Gastroesophageal sphincter (tissue), 3 donors: ENCODE results near the gene HNRNPD.

ENCODE experiments used
- EP300 ChIP-seq: sonication (generic); formaldehyde crosslinking; IDR thresholded peaks from one replicate; pipeline ENCODE4 v1.6.1; 2017; ENCODE audit warnings: antibody characterized with exemption, mild to moderate bottlenecking
- POLR2A ChIP-seq, 2 donors: fragments of 450-650 bp; IDR thresholded peaks; one replicate each; pipeline ENCODE4 v1.6.1; 2017; ENCODE audit warnings: antibody characterized with exemption in 2 of 2, mild to moderate bottlenecking in 2 of 2, moderate library complexity in 1 of 2
- POLR2AphosphoS5 ChIP-seq: sonication (generic); formaldehyde crosslinking; IDR thresholded peaks from one replicate; pipeline ENCODE4 v1.6.1; 2017; ENCODE audit warnings: antibody characterized with exemption
- TF ChIP-seq, protein P1 (sequence below), 4 experiments: fragments of 200-600 bp in 2 of 4; fragments of 450-650 bp in 2 of 4; sonication (generic) in 1 of 4; IDR thresholded peaks; one replicate each; pipeline ENCODE4 v1.5.1; 2017 to 2019; ENCODE audit warnings: antibody characterized with exemption in 4 of 4, mild to moderate bottlenecking in 2 of 4, moderate library complexity in 2 of 4

DNA sequence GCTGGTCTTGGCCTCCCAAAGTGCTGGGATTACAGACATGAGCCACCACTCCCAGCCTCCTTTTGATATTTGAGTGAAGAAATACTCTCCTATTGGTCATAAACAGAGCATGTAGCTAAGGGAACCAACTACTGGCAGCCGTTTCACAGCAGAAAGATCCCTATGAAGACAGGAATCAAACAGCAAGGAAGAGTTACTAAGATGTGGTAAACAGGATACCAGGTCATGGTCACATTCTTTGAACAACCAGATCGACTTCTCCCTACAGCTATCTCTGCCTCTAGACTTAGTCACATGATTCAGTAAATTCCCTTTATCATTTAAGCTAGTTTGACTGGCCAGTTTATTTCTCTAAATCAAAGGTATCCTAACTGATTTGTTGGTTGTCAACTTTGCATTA, 9.0 kb upstream of the HNRNPD start:
- TF ChIP-seq, protein P1, sequence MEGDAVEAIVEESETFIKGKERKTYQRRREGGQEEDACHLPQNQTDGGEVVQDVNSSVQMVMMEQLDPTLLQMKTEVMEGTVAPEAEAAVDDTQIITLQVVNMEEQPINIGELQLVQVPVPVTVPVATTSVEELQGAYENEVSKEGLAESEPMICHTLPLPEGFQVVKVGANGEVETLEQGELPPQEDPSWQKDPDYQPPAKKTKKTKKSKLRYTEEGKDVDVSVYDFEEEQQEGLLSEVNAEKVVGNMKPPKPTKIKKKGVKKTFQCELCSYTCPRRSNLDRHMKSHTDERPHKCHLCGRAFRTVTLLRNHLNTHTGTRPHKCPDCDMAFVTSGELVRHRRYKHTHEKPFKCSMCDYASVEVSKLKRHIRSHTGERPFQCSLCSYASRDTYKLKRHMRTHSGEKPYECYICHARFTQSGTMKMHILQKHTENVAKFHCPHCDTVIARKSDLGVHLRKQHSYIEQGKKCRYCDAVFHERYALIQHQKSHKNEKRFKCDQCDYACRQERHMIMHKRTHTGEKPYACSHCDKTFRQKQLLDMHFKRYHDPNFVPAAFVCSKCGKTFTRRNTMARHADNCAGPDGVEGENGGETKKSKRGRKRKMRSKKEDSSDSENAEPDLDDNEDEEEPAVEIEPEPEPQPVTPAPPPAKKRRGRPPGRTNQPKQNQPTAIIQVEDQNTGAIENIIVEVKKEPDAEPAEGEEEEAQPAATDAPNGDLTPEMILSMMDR (IDR thresholded peaks at IDR 0.05), result no peak
- no peak for TF ChIP-seq POLR2A (IDR thresholded peaks at IDR 0.05)
- no peak for TF ChIP-seq EP300
- no peak for TF ChIP-seq POLR2AphosphoS5
